ENCODE results near the gene RNF186.

The RNF186 gene

DNA sequence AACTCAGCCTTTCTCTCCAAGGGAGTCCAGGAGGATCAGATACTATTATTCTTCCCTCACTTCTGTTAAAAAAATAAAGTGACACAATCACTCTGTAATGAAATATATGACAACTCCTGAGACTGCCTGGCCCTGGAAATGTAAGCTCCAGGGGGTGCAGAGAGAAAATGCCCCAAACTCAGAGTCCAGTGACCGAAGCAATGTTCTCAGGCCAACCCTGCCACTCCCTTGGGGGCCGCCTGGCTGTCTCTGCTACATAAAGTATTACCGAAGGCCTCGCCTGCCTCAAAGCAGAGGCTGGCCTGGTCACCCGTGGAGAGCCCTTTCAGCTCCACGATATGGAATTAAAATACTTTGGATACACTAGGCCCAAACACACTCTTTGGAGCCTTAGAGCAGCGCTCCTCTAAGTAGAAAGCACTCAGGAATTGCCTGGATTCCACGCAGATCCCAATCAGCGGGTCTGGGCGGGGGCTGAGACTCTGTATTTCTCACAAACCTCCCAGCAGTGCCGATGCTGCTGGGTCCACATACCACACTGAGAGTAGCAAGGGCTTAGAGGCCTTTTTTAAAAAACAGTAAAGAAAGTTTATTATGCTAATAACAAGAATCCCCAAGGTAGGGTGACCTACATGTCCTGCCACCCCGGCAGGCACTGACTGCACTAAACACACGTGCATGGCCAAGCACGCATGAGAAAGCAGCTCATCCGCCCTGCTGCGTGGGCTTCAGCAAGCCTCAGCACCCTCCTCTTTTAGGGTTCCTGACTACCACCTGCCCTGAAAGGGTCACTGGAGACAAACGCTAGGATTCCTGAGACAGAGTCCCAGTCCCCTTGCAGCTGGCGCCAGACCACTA lies 46.5 kb downstream of the RNF186 start (continued):
- TF ChIP-seq, protein P1, sequence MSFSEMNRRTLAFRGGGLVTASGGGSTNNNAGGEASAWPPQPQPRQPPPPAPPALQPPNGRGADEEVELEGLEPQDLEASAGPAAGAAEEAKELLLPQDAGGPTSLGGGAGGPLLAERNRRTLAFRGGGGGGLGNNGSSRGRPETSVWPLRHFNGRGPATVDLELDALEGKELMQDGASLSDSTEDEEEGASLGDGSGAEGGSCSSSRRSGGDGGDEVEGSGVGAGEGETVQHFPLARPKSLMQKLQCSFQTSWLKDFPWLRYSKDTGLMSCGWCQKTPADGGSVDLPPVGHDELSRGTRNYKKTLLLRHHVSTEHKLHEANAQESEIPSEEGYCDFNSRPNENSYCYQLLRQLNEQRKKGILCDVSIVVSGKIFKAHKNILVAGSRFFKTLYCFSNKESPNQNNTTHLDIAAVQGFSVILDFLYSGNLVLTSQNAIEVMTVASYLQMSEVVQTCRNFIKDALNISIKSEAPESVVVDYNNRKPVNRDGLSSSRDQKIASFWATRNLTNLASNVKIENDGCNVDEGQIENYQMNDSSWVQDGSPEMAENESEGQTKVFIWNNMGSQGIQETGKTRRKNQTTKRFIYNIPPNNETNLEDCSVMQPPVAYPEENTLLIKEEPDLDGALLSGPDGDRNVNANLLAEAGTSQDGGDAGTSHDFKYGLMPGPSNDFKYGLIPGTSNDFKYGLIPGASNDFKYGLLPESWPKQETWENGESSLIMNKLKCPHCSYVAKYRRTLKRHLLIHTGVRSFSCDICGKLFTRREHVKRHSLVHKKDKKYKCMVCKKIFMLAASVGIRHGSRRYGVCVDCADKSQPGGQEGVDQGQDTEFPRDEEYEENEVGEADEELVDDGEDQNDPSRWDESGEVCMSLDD (tag by site-specific recombination; IDR thresholded peaks at IDR 0.05) = no peak
- TF ChIP-seq ZNF433 (tag by site-specific recombination; IDR thresholded peaks at IDR 0.05; ENCODE audit: low read depth) (no peak), ZNF121 (tag by site-specific recombination; IDR thresholded peaks at IDR 0.05) (no peak)
- TF ChIP-seq, protein P2, sequence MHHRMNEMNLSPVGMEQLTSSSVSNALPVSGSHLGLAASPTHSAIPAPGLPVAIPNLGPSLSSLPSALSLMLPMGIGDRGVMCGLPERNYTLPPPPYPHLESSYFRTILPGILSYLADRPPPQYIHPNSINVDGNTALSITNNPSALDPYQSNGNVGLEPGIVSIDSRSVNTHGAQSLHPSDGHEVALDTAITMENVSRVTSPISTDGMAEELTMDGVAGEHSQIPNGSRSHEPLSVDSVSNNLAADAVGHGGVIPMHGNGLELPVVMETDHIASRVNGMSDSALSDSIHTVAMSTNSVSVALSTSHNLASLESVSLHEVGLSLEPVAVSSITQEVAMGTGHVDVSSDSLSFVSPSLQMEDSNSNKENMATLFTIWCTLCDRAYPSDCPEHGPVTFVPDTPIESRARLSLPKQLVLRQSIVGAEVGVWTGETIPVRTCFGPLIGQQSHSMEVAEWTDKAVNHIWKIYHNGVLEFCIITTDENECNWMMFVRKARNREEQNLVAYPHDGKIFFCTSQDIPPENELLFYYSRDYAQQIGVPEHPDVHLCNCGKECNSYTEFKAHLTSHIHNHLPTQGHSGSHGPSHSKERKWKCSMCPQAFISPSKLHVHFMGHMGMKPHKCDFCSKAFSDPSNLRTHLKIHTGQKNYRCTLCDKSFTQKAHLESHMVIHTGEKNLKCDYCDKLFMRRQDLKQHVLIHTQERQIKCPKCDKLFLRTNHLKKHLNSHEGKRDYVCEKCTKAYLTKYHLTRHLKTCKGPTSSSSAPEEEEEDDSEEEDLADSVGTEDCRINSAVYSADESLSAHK (tag by site-specific recombination; IDR thresholded peaks at IDR 0.05) = no peak

DNA sequence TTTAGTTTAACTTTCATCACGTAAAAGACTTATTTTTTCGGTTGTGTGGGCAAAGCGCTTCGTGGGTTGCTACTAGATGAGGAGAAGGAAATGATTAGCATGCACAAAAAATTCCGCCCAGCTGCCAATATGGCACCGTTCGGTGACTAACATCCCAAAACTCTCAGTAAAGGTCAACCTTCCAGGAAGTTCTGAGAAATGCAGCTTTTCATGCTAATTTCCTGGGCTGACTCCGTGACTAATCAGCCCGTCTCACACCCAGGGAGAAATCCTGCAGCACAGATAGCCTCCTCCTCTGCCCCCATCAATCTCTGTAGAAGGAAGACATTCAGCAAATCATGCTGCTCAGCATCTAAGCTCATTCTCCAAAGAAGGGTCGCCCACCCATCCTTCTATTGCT lies 49.5 kb downstream of the RNF186 start:
- ChIA-PET CTCF (interaction anchor here (0.6 to 1.4 kb wide), 8 partner anchors 14 to 182 kb away, joined by 3 to 4 read pairs (median 3); no protein-coding TSS in a partner anchor), POLR2A (interaction anchor here (0.6 kb wide), 1 partner anchor 145 kb away, joined by 3 read pairs; no protein-coding TSS in a partner anchor)
- no peaks in the 10 kb centered on the region for H3K36me3 ChIP-seq (ENCODE audit: control insufficient read depth in 2 of 2, insufficient read depth in 1 of 2, low read length in 2 of 2)
- no peak overlapping the region for H3K27ac ChIP-seq (ENCODE audit: extremely low read depth, low read depth, low read length)
- no peaks in the 10 kb centered on the region for H3K9me3 ChIP-seq (ENCODE audit: control insufficient read depth, insufficient read depth, low read depth, low read length)
- no peaks in the 10 kb centered on the region for H3K4me1 ChIP-seq (ENCODE audit: control insufficient read depth, insufficient read depth, low read length)
- no peak overlapping the region for H3K4me3 ChIP-seq (ENCODE audit: low read depth, low read length)
- TF ChIP-seq, protein P3, sequence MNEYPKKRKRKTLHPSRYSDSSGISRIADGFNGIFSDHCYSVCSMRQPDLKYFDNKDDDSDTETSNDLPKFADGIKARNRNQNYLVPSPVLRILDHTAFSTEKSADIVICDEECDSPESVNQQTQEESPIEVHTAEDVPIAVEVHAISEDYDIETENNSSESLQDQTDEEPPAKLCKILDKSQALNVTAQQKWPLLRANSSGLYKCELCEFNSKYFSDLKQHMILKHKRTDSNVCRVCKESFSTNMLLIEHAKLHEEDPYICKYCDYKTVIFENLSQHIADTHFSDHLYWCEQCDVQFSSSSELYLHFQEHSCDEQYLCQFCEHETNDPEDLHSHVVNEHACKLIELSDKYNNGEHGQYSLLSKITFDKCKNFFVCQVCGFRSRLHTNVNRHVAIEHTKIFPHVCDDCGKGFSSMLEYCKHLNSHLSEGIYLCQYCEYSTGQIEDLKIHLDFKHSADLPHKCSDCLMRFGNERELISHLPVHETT (tag by site-specific recombination; IDR thresholded peaks at IDR 0.05) = no peak
- TF ChIP-seq ZNF169 (tag by site-specific recombination; IDR thresholded peaks at IDR 0.05) = no peak
- TF ChIP-seq, protein P4, sequence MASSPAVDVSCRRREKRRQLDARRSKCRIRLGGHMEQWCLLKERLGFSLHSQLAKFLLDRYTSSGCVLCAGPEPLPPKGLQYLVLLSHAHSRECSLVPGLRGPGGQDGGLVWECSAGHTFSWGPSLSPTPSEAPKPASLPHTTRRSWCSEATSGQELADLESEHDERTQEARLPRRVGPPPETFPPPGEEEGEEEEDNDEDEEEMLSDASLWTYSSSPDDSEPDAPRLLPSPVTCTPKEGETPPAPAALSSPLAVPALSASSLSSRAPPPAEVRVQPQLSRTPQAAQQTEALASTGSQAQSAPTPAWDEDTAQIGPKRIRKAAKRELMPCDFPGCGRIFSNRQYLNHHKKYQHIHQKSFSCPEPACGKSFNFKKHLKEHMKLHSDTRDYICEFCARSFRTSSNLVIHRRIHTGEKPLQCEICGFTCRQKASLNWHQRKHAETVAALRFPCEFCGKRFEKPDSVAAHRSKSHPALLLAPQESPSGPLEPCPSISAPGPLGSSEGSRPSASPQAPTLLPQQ (tag by site-specific recombination; IDR thresholded peaks at IDR 0.05) = no peak
- no peak for TF ChIP-seq OVOL3 (tag by site-specific recombination; IDR thresholded peaks at IDR 0.05)
- TF ChIP-seq, protein P5, sequence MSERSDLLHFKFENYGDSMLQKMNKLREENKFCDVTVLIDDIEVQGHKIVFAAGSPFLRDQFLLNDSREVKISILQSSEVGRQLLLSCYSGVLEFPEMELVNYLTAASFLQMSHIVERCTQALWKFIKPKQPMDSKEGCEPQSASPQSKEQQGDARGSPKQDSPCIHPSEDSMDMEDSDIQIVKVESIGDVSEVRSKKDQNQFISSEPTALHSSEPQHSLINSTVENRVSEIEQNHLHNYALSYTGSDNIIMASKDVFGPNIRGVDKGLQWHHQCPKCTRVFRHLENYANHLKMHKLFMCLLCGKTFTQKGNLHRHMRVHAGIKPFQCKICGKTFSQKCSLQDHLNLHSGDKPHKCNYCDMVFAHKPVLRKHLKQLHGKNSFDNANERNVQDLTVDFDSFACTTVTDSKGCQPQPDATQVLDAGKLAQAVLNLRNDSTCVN (tag by site-specific recombination; optimal IDR thresholded peaks at IDR 0.05) = no peak
- TF ChIP-seq ZNF544 (tag by site-specific recombination; IDR thresholded peaks at IDR 0.05) = no peak
- no peak for TF ChIP-seq ZNF473 (tag by site-specific recombination; IDR thresholded peaks at IDR 0.05)
- no peak for TF ChIP-seq MEIS1 (CRISPR knock-in tag; IDR thresholded peaks at IDR 0.05; ENCODE audit: borderline replicate concordance)
- no peak for TF ChIP-seq ZNF266 (tag by site-specific recombination; IDR thresholded peaks at IDR 0.05; ENCODE audit: low read depth)
- TF ChIP-seq, protein P6, sequence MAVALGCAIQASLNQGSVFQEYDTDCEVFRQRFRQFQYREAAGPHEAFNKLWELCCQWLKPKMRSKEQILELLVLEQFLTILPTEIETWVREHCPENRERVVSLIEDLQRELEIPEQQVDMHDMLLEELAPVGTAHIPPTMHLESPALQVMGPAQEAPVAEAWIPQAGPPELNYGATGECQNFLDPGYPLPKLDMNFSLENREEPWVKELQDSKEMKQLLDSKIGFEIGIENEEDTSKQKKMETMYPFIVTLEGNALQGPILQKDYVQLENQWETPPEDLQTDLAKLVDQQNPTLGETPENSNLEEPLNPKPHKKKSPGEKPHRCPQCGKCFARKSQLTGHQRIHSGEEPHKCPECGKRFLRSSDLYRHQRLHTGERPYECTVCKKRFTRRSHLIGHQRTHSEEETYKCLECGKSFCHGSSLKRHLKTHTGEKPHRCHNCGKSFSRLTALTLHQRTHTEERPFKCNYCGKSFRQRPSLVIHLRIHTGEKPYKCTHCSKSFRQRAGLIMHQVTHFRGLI (tag by site-specific recombination; IDR thresholded peaks at IDR 0.05) = no peak
- TF ChIP-seq ZNF530 (tag by site-specific recombination; IDR thresholded peaks at IDR 0.05; ENCODE audit: low read depth) = no peak
- TF ChIP-seq ZNF112 (tag by site-specific recombination; IDR thresholded peaks at IDR 0.05) = no peak
- TF ChIP-seq HOXD13 (CRISPR knock-in tag; IDR thresholded peaks at IDR 0.05; ENCODE audit: borderline replicate concordance) = no peak
- TF ChIP-seq YY2 (tag by site-specific recombination; IDR thresholded peaks at IDR 0.05) = no peak
- TF ChIP-seq, protein P7, sequence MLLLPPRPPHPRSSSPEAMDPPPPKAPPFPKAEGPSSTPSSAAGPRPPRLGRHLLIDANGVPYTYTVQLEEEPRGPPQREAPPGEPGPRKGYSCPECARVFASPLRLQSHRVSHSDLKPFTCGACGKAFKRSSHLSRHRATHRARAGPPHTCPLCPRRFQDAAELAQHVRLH (tag by site-specific recombination; IDR thresholded peaks at IDR 0.05) = no peak
- no peak for TF ChIP-seq ZNF19 (tag by site-specific recombination; IDR thresholded peaks at IDR 0.05; ENCODE audit: low read depth)
- TF ChIP-seq, protein P8, sequence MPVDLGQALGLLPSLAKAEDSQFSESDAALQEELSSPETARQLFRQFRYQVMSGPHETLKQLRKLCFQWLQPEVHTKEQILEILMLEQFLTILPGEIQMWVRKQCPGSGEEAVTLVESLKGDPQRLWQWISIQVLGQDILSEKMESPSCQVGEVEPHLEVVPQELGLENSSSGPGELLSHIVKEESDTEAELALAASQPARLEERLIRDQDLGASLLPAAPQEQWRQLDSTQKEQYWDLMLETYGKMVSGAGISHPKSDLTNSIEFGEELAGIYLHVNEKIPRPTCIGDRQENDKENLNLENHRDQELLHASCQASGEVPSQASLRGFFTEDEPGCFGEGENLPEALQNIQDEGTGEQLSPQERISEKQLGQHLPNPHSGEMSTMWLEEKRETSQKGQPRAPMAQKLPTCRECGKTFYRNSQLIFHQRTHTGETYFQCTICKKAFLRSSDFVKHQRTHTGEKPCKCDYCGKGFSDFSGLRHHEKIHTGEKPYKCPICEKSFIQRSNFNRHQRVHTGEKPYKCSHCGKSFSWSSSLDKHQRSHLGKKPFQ (tag by site-specific recombination; IDR thresholded peaks at IDR 0.05) = no peak
